ENCODE data around the gene ATP6V0B. TPM values are rescaled to one million over a fixed set of nuclear protein-coding genes. Genes with fewer than 3 reads are reported as not detected.

ATP6V0B gene
- total and polyA plus RNA-seq, 8 donors = 59.8 to 208 (median 84.8) TPM

GRCh38 chr1:44019466-44019948, 44.7 kb downstream of the ATP6V0B start:
- Histone ChIP-seq H3K27me3 (no peaks in the 10 kb centered on the region), H3K4me1 (no peaks in the 10 kb centered on the region), H3K9me3 (no peaks in the 10 kb centered on the region), H3K27ac (no peak overlapping the region), H3K36me3 (no peaks in the 10 kb centered on the region), H3K4me3 (no peak overlapping the region)
- TF ChIP-seq CTCF (IDR thresholded peaks at IDR 0.05) = no peak
- intact Hi-C loops (cut with DNase I) = no loop called here
- WGBS, 2 donors = 90 to 92% methylated on average over 13 of the region's 13 CpGs
- DNase-seq = peak in 2 of 6 donors; percentile 13 to 58
- no peak for ATAC-seq
- no peak for FAIRE-seq

GRCh38 chr1:44020464-44020863, 45.7 kb downstream of the ATP6V0B start:
- DNase-seq = peak in 1 of 6 donors; percentile 34
- Histone ChIP-seq H3K27ac (no peak overlapping the region), H3K9me3 (no peaks in the 10 kb centered on the region), H3K36me3 (no peaks in the 10 kb centered on the region), H3K4me1 (no peaks in the 10 kb centered on the region), H3K27me3 (no peaks in the 10 kb centered on the region), H3K4me3 (no peak overlapping the region)
- no peak for TF ChIP-seq CTCF (IDR thresholded peaks at IDR 0.05)
- intact Hi-C loops (cut with DNase I) = loop anchor here in 1 of 3 donors (10.0 kb wide), 1 partner anchor 246 kb away; no protein-coding TSS in a partner anchor
- FAIRE-seq = no peak
- no peak for ATAC-seq
- 75 to 88% methylated on average over 6 of the region's 6 CpGs for WGBS, 2 donors

- H3K27ac ChIP-seq = no peak overlapping the region
- H3K4me1 ChIP-seq = no peaks in the 10 kb centered on the region
- no peak for TF ChIP-seq CTCF (IDR thresholded peaks at IDR 0.05)
- no peaks in the 10 kb centered on the region for H3K27me3 ChIP-seq
- 89 to 94% methylated on average over 8 of the region's 8 CpGs for WGBS, 2 donors
- no peak overlapping the region for H3K4me3 ChIP-seq
- no peak for ATAC-seq
- H3K36me3 ChIP-seq = no peaks in the 10 kb centered on the region
- FAIRE-seq = no peak
- DNase-seq = peak in 1 of 6 donors; percentile 45
- intact Hi-C loops (cut with DNase I) = loop anchor here in 1 of 3 donors (10.0 kb wide), 1 partner anchor 246 kb away; no protein-coding TSS in a partner anchor
- no peaks in the 10 kb centered on the region for H3K9me3 ChIP-seq
These were observed 46.4 kb downstream of the ATP6V0B start for GRCh38 chr1:44021156-44021555.

- H3K4me3 ChIP-seq = no peak overlapping the region
- no peaks in the 10 kb centered on the region for H3K4me1 ChIP-seq
- no peak for ATAC-seq
- intact Hi-C loops (cut with DNase I) = loop anchor here in 1 of 3 donors (10.0 kb wide), 1 partner anchor 247 kb away; no protein-coding TSS in a partner anchor
- FAIRE-seq = no peak
- no peaks in the 10 kb centered on the region for H3K36me3 ChIP-seq
- peak in 2 of 6 donors; percentile 3 to 27 for DNase-seq
- no peaks in the 10 kb centered on the region for H3K9me3 ChIP-seq
- no peak overlapping the region for H3K27ac ChIP-seq
- no peaks in the 10 kb centered on the region for H3K27me3 ChIP-seq
- TF ChIP-seq CTCF (IDR thresholded peaks at IDR 0.05) = no peak
- WGBS, 2 donors = 87 to 92% methylated on average over 10 of the region's 10 CpGs
These were observed 47.0 kb downstream of the ATP6V0B start for GRCh38 chr1:44021581-44022321.
